ENCODE data around the gene MND1.

Gene MND1

DNA sequence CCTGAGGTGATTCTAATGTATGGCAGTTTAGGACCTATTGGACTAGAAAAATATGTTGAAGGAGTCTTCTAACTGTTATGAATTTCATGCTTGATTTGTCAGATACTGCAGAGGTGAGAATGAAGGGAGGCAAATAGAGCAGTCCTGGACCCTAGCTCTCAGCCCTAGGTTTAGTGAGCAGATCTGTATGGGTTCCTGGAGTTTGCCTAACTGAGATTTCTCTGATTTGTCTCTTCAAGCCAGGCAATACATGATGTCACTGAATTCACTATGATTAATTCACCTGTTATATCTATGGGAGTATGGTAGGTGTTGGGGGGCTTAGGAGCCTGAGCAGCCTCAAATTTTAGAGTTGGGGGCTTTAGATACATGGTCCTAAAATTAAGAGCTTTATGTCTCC, 2.6 kb downstream of the MND1 start:
- Histone ChIP-seq H3K9me2 (replicated peaks; ENCODE audit: control insufficient read depth, low read length) (no peaks in the 10 kb centered on the region), H3K79me2 (ENCODE audit: control insufficient read depth, low read length) (peaks cover 83% of the 10 kb centered on the region), H3K4me3 (ENCODE audit: low read length) (peak overlapping the region; percentile 74)

DNA sequence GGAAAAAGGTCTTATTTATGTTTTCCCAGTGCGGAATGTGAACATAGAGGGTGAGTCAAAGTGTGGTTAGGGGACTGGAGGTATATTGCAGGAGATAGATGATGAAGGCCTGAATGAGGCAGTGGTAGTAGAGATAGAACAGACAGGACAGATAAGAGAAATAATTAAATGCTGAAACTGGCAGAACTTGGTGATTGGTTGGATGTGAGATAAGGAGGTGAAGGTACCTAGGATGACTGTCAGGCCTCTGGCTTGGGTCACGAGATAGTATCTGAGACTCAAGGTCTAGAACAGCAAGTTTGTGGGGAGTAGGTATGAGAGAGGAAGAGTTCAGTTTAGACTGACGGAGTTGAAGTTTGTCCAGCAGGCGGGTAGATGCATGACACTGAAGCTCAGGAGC, 3.5 kb downstream of the MND1 start:
- H3K36me3 ChIP-seq (ENCODE audit: control insufficient read depth, low read length), result peaks cover 76% of the 10 kb centered on the region
- H3K4me3 ChIP-seq (ENCODE audit: low read length), result peak overlapping the region; percentile 74
- TF ChIP-seq, protein P1, sequence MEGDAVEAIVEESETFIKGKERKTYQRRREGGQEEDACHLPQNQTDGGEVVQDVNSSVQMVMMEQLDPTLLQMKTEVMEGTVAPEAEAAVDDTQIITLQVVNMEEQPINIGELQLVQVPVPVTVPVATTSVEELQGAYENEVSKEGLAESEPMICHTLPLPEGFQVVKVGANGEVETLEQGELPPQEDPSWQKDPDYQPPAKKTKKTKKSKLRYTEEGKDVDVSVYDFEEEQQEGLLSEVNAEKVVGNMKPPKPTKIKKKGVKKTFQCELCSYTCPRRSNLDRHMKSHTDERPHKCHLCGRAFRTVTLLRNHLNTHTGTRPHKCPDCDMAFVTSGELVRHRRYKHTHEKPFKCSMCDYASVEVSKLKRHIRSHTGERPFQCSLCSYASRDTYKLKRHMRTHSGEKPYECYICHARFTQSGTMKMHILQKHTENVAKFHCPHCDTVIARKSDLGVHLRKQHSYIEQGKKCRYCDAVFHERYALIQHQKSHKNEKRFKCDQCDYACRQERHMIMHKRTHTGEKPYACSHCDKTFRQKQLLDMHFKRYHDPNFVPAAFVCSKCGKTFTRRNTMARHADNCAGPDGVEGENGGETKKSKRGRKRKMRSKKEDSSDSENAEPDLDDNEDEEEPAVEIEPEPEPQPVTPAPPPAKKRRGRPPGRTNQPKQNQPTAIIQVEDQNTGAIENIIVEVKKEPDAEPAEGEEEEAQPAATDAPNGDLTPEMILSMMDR (IDR thresholded peaks at IDR 0.05; ENCODE audit: low read depth, low read length, poor library complexity, severe bottlenecking), result peak; percentile 26
- TF ChIP-seq EZH2phosphoT487 (IDR thresholded peaks at IDR 0.05; ENCODE audit: borderline replicate concordance, low read length), result no peak
- peaks cover 83% of the 10 kb centered on the region for H3K79me2 ChIP-seq (ENCODE audit: control insufficient read depth, low read length)
- H3K27ac ChIP-seq (ENCODE audit: low read depth, low read length), result peak overlapping the region; percentile 100
- peak overlapping the region; percentile 93 for H3K4me2 ChIP-seq (ENCODE audit: low read length)
- peaks cover 84% of the 10 kb centered on the region for H3K4me1 ChIP-seq (ENCODE audit: control insufficient read depth, low read length)
- H3K9me2 ChIP-seq (replicated peaks; ENCODE audit: control insufficient read depth, low read length), result no peaks in the 10 kb centered on the region
- peaks cover 42% of the 10 kb centered on the region for H3F3A ChIP-seq (ENCODE audit: control insufficient read depth, insufficient read depth)
- no peaks in the 10 kb centered on the region for H3K27me3 ChIP-seq (ENCODE audit: control insufficient read depth, low read length)
- no peaks in the 10 kb centered on the region for H3K9me3 ChIP-seq (ENCODE audit: control insufficient read depth, insufficient read depth, low read length)
- H4K20me1 ChIP-seq (ENCODE audit: control insufficient read depth, insufficient read depth, low read depth, low read length), result no peaks in the 10 kb centered on the region

More for the DNA sequence above, 2.6 kb downstream of the MND1 start:
- Histone ChIP-seq H3F3A (ENCODE audit: control insufficient read depth, insufficient read depth) (peaks cover 46% of the 10 kb centered on the region), H3K36me3 (ENCODE audit: control insufficient read depth, low read length) (peaks cover 67% of the 10 kb centered on the region), H4K20me1 (ENCODE audit: control insufficient read depth, insufficient read depth, low read depth, low read length) (no peaks in the 10 kb centered on the region), H3K27me3 (ENCODE audit: control insufficient read depth, low read length) (no peaks in the 10 kb centered on the region), H3K4me1 (ENCODE audit: control insufficient read depth, low read length) (peaks cover 87% of the 10 kb centered on the region), H3K27ac (ENCODE audit: low read depth, low read length) (peak overlapping the region; percentile 100), H3K4me2 (ENCODE audit: low read length) (peak overlapping the region; percentile 93), H3K9me3 (ENCODE audit: control insufficient read depth, insufficient read depth, low read length) (no peaks in the 10 kb centered on the region)
- TF ChIP-seq, protein P1 (IDR thresholded peaks at IDR 0.05; ENCODE audit: low read depth, low read length, poor library complexity, severe bottlenecking), result no peak
- no peak for TF ChIP-seq EZH2phosphoT487 (IDR thresholded peaks at IDR 0.05; ENCODE audit: borderline replicate concordance, low read length)

DNA sequence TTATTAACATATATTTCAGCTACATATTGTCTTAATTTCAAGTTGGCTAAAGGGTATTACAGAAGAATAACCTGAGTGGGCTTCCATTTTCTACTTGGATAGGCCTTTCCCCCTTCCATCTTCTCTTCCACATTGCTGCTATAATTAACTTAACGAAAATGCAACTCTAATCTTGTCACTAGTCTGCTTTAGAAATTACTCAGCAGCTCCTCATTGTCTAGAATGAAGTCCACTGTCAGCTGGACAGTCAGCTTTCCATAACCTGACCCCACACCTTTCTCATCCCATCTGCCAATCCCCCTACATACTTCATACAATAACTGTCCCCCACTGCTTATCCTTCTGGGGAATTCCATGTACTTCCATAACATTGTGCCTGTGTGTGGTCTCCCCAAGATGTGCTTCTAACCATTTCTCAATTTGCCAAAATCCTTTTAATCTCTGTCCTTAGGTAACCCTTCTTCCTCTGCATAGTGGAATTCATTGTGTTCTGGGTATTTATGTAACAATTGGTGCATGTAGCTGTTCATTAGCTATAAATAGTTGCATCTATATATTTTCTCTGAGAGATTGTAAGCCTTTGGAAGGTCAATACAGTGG, 4.8 kb downstream of the MND1 start:
- Histone ChIP-seq H3K4me2 (ENCODE audit: low read length) (peak overlapping the region; percentile 93), H3F3A (ENCODE audit: control insufficient read depth, insufficient read depth) (peaks cover 37% of the 10 kb centered on the region), H3K36me3 (ENCODE audit: control insufficient read depth, low read length) (peaks cover 86% of the 10 kb centered on the region), H3K9me2 (replicated peaks; ENCODE audit: control insufficient read depth, low read length) (no peaks in the 10 kb centered on the region), H3K79me2 (ENCODE audit: control insufficient read depth, low read length) (peaks cover 82% of the 10 kb centered on the region), H3K4me3 (ENCODE audit: low read length) (peak overlapping the region; percentile 30), H3K9me3 (ENCODE audit: control insufficient read depth, insufficient read depth, low read length) (no peaks in the 10 kb centered on the region), H3K27ac (ENCODE audit: low read depth, low read length) (peak overlapping the region; percentile 100), H3K4me1 (ENCODE audit: control insufficient read depth, low read length) (peaks cover 80% of the 10 kb centered on the region), H4K20me1 (ENCODE audit: control insufficient read depth, insufficient read depth, low read depth, low read length) (no peaks in the 10 kb centered on the region), H3K27me3 (ENCODE audit: control insufficient read depth, low read length) (no peaks in the 10 kb centered on the region)
- TF ChIP-seq, protein P1 (IDR thresholded peaks at IDR 0.05; ENCODE audit: low read depth, low read length, poor library complexity, severe bottlenecking), result no peak
- TF ChIP-seq EZH2phosphoT487 (IDR thresholded peaks at IDR 0.05; ENCODE audit: borderline replicate concordance, low read length), result no peak

All from DOHH2 (cell line).